GM18498 (cell line): ENCODE data around the gene ADRA2C.

Experiments
- ATAC-seq: cut with Tn5 transposase; IDR thresholded peaks from one replicate; pipeline ENCODE4 v1.9.1; 2021; ENCODE audit warnings: mild to moderate bottlenecking, moderate library complexity; ENCODE audit not compliant: unreplicated experiment

ADRA2C gene

GRCh38 chr4:3766036-3766784 is at the start of gene ADRA2C:
ADRA2C (plus strand) TSS chr4:3766385; CDS start chr4:3766607, 222 bp downstream.
- no peak for ATAC-seq

GRCh38 chr4:3716631-3717235 is 49.5 kb upstream of the ADRA2C start:
- ATAC-seq, result no peak

GRCh38 chr4:3717241-3717640 is 48.9 kb upstream of the ADRA2C start:
- no peak for ATAC-seq

GRCh38 chr4:3718462-3718861 is 47.7 kb upstream of the ADRA2C start:
- no peak for ATAC-seq

GRCh38 chr4:3719191-3719590 is 47.0 kb upstream of the ADRA2C start:
- ATAC-seq, result no peak

- no peak for ATAC-seq
Measured at GRCh38 chr4:3719836-3720235, 46.3 kb upstream of the ADRA2C start.

- ATAC-seq, result no peak
Measured at GRCh38 chr4:3720466-3720865, 45.7 kb upstream of the ADRA2C start.

- ATAC-seq, result no peak
Measured at GRCh38 chr4:3721186-3721585, 45.0 kb upstream of the ADRA2C start.

- no peak for ATAC-seq
Measured at GRCh38 chr4:3721627-3722026, 44.6 kb upstream of the ADRA2C start.

GRCh38 chr4:3722446-3723231 is 43.5 kb upstream of the ADRA2C start:
- ATAC-seq, result no peak

- ATAC-seq, result no peak
Measured at GRCh38 chr4:3723232-3723642, 42.9 kb upstream of the ADRA2C start.

- ATAC-seq, result no peak
Measured at GRCh38 chr4:3724319-3725231, 41.6 kb upstream of the ADRA2C start.

GRCh38 chr4:3725936-3726870 is 40.0 kb upstream of the ADRA2C start:
- ATAC-seq, result no peak

- ATAC-seq, result no peak
Measured at GRCh38 chr4:3727847-3728469, 38.2 kb upstream of the ADRA2C start.

GRCh38 chr4:3729188-3729881 is 36.9 kb upstream of the ADRA2C start:
- no peak for ATAC-seq

GRCh38 chr4:3729882-3730226 is 36.3 kb upstream of the ADRA2C start:
- no peak for ATAC-seq

GRCh38 chr4:3730422-3731190 is 35.6 kb upstream of the ADRA2C start:
- ATAC-seq, result no peak
